Measurements from ENCODE around the gene LRP1B.

GRCh38 chr2:140842110-140842509 is 1288.7 kb downstream of the LRP1B start:
- TF ChIP-seq CTCF (IDR thresholded peaks at IDR 0.05 in 4 of 5, conservative IDR thresholded peaks at IDR 0.05 in 1 of 5) (no peak), POLR2A (IDR thresholded peaks at IDR 0.05) (no peak)
